CD4-positive, alpha-beta T cell (primary cell): ENCODE measurements around the gene NIN. TPM values are rescaled to one million over a fixed set of nuclear protein-coding genes. Genes with fewer than 3 reads are reported as not detected.
A peak's percentile ranks its signal among the peaks of the same experiment; 100 is the strongest.

Experiments used
- ATAC-seq: fragments of 200-7000 bp; cut with Tn5 transposase; one replicate; pipeline ENCODE4 v1.10.0; 2022; ENCODE audit warnings: mild to moderate bottlenecking; ENCODE audit not compliant: poor library complexity
- CTCF ChIA-PET: fragments of 350-600 bp; sonication (Branson Sonifier 250); formaldehyde crosslinking; loops from one replicate; lab custom pipeline; 2021; ENCODE audit warnings: antibody characterized with exemption, inconsistent platforms; lab: Charles Lee
- POLR2A ChIA-PET: fragments of 350-600 bp; sonication (Branson Sonifier 250); formaldehyde crosslinking; loops from one replicate; lab custom pipeline; 2021; ENCODE audit warnings: antibody characterized with exemption, inconsistent platforms; lab: Charles Lee
- DNase-seq, 14 experiments: peaks; one replicate each; pipeline ENCODE4 v3.0.0-alpha.2; 2013 to 2020; ENCODE audit warnings: mixed read lengths in 2 of 14
- H3K27ac ChIP-seq, 2 donors: one replicate each; pipeline versions ENCODE4 v1.5.1 to v1.7.0; 2013; ENCODE audit warnings: low read length in 2 of 2, low read depth in 1 of 2, mild to moderate bottlenecking in 1 of 2
- H3K27me3 ChIP-seq, 2 experiments: 1 replicate in 1 of 2; 2 replicates in 1 of 2; pipeline versions ENCODE4 v1.6.1 to v1.7.0; 2013; ENCODE audit warnings: low read length in 2 of 2, control low read depth in 1 of 2, mild to moderate bottlenecking in 1 of 2, moderate library complexity in 1 of 2; ENCODE audit not compliant: insufficient read depth in 2 of 2, control insufficient read depth in 1 of 2
- H3K36me3 ChIP-seq: one replicate; pipeline ENCODE4 v1.6.1; 2013; ENCODE audit warnings: low read length, control low read depth; ENCODE audit not compliant: insufficient read depth
- H3K4me1 ChIP-seq: one replicate; pipeline ENCODE4 v1.6.1; 2013; ENCODE audit warnings: low read length, control low read depth; ENCODE audit not compliant: insufficient read depth
- H3K4me3 ChIP-seq: one replicate; pipeline ENCODE4 v1.5.1; 2013; ENCODE audit warnings: mild to moderate bottlenecking, low read length, moderate library complexity
- H3K9me3 ChIP-seq, 2 experiments: 1 replicate in 1 of 2; 2 replicates in 1 of 2; pipeline versions ENCODE4 v1.6.1 to v1.7.0; 2013; ENCODE audit warnings: low read length in 2 of 2, mild to moderate bottlenecking in 2 of 2, control low read depth in 1 of 2, moderate library complexity in 1 of 2; ENCODE audit not compliant: control insufficient read depth in 1 of 2, insufficient read depth in 1 of 2
- H3K27ac Mint-ChIP-seq: one replicate; pipeline ENCODE4 v1.8.0; 2020; ENCODE audit warnings: mixed read lengths
- H3K27me3 Mint-ChIP-seq: one replicate; pipeline ENCODE4 v1.8.0; 2021; ENCODE audit warnings: mixed read lengths
- H3K36me3 Mint-ChIP-seq: one replicate; pipeline ENCODE4 v1.8.0; 2021; ENCODE audit warnings: low read depth, mixed read lengths
- H3K4me1 Mint-ChIP-seq: one replicate; pipeline ENCODE4 v1.8.0; 2021; ENCODE audit warnings: low read depth, mixed read lengths
- H3K4me3 Mint-ChIP-seq: one replicate; pipeline ENCODE4 v1.8.0; 2020; ENCODE audit warnings: mild to moderate bottlenecking, mixed read lengths
- H3K9me3 Mint-ChIP-seq: one replicate; pipeline ENCODE4 v1.8.0; 2020; ENCODE audit warnings: mixed read lengths
- CTCF ChIP-seq: fragments of 200-600 bp; IDR thresholded peaks from one replicate; pipeline ENCODE4 v1.8.0; 2022; ENCODE audit warnings: antibody characterized with exemption, mild to moderate bottlenecking
- intact Hi-C, 2 experiments: fragments of 100-400 bp; cut with DNase I in 1 of 2; cut with micrococcal nuclease in 1 of 2; formaldehyde crosslinking; loops; one replicate each; pipeline versions ENCODE4 v1.15.1 to v1.9.0; 2023 to 2025; cut with DNase I, micrococcal nuclease
- polyA plus RNA-seq, 2 donors: library from polyadenylated mRNA; unstranded; fragments of 120-200 nt; gene quantifications; one replicate each; pipeline ENCODE4 v1.2.1, GENCODE V29; 2013
- total RNA-seq, 174 experiments: library from RNA in 2 of 174; stranded (reverse) in 2 of 174; gene quantifications; one replicate each; pipeline ENCODE4 v1.2.3 and lab custom pipeline; 2021 to 2026

NIN gene
- total RNA-seq (10 to 100 TPM; 96.8 to 98.5 TPM), total RNA-seq (lab: John Stamatoyannopoulos, UW) (125 to 539 (median 277) reads per million in 172 experiments)
- polyA plus RNA-seq (2013, experiment 1 of 2), result 69.5 TPM
- polyA plus RNA-seq (2013, experiment 2 of 2), result 78.3 TPM

GRCh38 chr14:50830932-50831725 is at the start of gene NIN:
TSS of gene NIN (minus strand) at chr14:50831162. CDS start at chr14:50822056, 9,106 bp downstream.
- ChIA-PET POLR2A (interaction anchor here (1.0 to 5.4 kb wide), 11 partner anchors 9 to 1211 kb away, joined by 3 to 83 read pairs (median 17); partner anchors contain the start of genes MGAT2, NEMF and RPL36AL), CTCF (interaction anchor here (1.6 to 4.6 kb wide), 2 partner anchors 8 to 29 kb away, joined by 3 to 19 read pairs; no protein-coding TSS in a partner anchor)
- Histone ChIP-seq H3K27ac (peak within 1 kb of the TSS; percentile 65 to 88), H3K4me1 (peaks cover 37% of the 10 kb centered on the region), H3K27me3 (no peaks in the 10 kb centered on the region), H3K36me3 (no peaks in the 10 kb centered on the region), H3K9me3 (no peaks in the 10 kb centered on the region), H3K4me3 (peak within 1 kb of the TSS; percentile 90)
- Mint-ChIP-seq H3K27me3 (no peaks in the 10 kb centered on the region), H3K27ac (peak within 1 kb of the TSS; percentile 92), H3K4me1 (peaks cover 74% of the 10 kb centered on the region), H3K9me3 (no peaks in the 10 kb centered on the region), H3K4me3 (peak within 1 kb of the TSS; percentile 99), H3K36me3 (peaks cover 22% of the 10 kb centered on the region)
- DNase-seq (peak; percentile 47 to 89 (median 68)), ATAC-seq (peak; percentile 83)
- intact Hi-C loops, result loop anchor here (1.0 to 10.0 kb wide), 5 partner anchors 9 to 969 kb away; no protein-coding TSS in a partner anchor
- TF ChIP-seq CTCF, result no peak

GRCh38 chr14:50875359-50876070 is 44.6 kb upstream of the NIN start:
- CTCF ChIA-PET, result interaction anchor here (0.8 kb wide), 1 partner anchor 9 kb away, joined by 3 read pairs; no protein-coding TSS in a partner anchor
- no peak overlapping the region for H3K27ac ChIP-seq
- H3K9me3 Mint-ChIP-seq, result no peaks in the 10 kb centered on the region
- intact Hi-C loops, result no loop called here
- ATAC-seq (peak; percentile 91), DNase-seq (peak; percentile 16 to 79 (median 44))
- no peak overlapping the region for H3K4me3 ChIP-seq
- peaks cover 26% of the 10 kb centered on the region for H3K4me1 ChIP-seq
- TF ChIP-seq CTCF, result no peak
- POLR2A ChIA-PET, result interaction anchor here (1.1 to 1.6 kb wide), 5 partner anchors 8 to 1108 kb away, joined by 3 to 7 read pairs (median 3); partner anchors contain the start of gene KLHDC2
- H3K27me3 ChIP-seq, result peaks cover 14 to 20% of the 10 kb centered on the region in 2 experiments
- no peak overlapping the region for H3K27ac Mint-ChIP-seq
- H3K27me3 Mint-ChIP-seq, result peaks cover 46% of the 10 kb centered on the region
- H3K9me3 ChIP-seq, result no peaks in the 10 kb centered on the region
- no peaks in the 10 kb centered on the region for H3K36me3 Mint-ChIP-seq
- H3K4me3 Mint-ChIP-seq, result peak overlapping the region; percentile 28
- H3K36me3 ChIP-seq, result no peaks in the 10 kb centered on the region
- H3K4me1 Mint-ChIP-seq, result peaks cover 41% of the 10 kb centered on the region

- Histone ChIP-seq H3K4me3 (no peak overlapping the region), H3K27me3 (peaks cover 22 to 27% of the 10 kb centered on the region in 2 experiments), H3K4me1 (peaks cover 26% of the 10 kb centered on the region), H3K36me3 (no peaks in the 10 kb centered on the region), H3K27ac (no peak overlapping the region), H3K9me3 (no peaks in the 10 kb centered on the region)
- no peak overlapping the region for H3K27ac Mint-ChIP-seq
- CTCF ChIA-PET, result no interaction called here
- peaks cover 52% of the 10 kb centered on the region for H3K27me3 Mint-ChIP-seq
- peak overlapping the region; percentile 1 for H3K4me3 Mint-ChIP-seq
- DNase-seq (no peak), ATAC-seq (no peak)
- intact Hi-C loops, result no loop called here
- TF ChIP-seq CTCF, result no peak
- H3K9me3 Mint-ChIP-seq, result no peaks in the 10 kb centered on the region
- peaks cover 41% of the 10 kb centered on the region for H3K4me1 Mint-ChIP-seq
- POLR2A ChIA-PET, result interaction anchor here (1.1 to 1.6 kb wide), 4 partner anchors 8 to 1107 kb away, joined by 3 to 7 read pairs (median 4); partner anchors contain the start of gene KLHDC2
- H3K36me3 Mint-ChIP-seq, result no peaks in the 10 kb centered on the region
These were observed 43.8 kb upstream of the NIN start for GRCh38 chr14:50874757-50875156.
